Stimulated activated CD4-positive, alpha-beta T cell treated with anti-CD3 and anti-CD28 coated beads, Interleukin-4, amount 100 ng/mL, for 48 hours (primary cell): ENCODE data around the gene LRRN2.
"Not testable (repeated sequence)": the region's sequence is repeated elsewhere in the genome, so short reads cannot be mapped to it uniquely, and the experiment has no call there.

Experiments used
- DNase-seq, 2 donors: peaks; one replicate each; pipeline ENCODE4 v3.0.0-alpha.2; 2020; ENCODE audit warnings: low read depth in 2 of 2

LRRN2 gene

DNA sequence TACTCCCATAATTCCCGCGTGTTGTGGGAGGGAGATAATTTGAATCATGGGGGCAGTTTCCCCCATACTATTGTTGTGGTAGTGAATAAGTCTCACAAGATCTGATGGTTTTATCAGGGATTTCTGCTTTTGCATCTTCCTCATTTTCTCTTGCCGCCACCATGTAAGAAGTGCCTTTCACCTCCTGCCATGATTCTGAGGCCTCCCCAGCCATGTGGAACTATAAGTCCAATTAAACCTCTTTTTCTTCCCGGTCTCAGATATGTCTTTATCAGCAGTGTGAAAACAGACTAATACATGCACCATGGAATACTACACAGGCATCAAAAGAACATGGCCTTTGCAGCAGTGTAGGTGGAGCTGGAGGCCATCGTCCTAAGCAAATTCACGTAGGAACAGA lies 56.1 kb downstream of the LRRN2 start:
- DNase-seq, result not testable (repeated sequence)

- no peak for DNase-seq
Observed at GRCh38 chr1:204628868-204629267, 56.7 kb downstream of the LRRN2 start.

GRCh38 chr1:204627436-204627835 lies 58.1 kb downstream of the LRRN2 start:
- no peak for DNase-seq

GRCh38 chr1:204626381-204626780 lies 59.2 kb downstream of the LRRN2 start:
- no peak for DNase-seq

DNA sequence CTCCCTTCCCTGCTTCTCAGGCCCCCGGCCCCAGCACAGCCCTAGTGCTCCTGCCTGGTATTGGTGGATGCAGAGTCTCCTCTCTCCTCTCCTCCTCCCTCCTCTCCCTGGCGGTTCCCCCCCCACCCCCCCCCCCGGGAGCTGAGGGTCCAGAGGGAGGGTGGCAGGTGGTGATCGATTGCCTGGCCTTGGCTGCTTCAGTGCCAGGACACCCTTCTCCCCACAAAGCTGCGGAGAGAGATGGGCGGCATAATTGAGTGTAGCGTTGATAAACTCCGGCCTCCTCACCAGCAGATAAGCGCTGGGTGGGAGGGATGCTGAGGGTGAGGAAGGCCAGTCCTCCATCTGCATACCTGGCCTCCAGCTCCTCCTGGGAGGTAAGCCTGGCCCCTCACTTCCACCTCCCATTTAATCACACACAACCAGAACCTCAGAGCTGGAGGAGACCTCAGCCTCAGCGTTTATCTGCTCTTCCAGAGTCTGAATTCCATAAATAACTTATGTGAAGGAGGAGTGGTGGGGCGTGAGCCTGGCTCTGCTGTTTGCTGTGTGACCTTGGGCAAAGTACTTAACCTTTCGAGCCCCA lies 60.8 kb downstream of the LRRN2 start:
- no peak for DNase-seq

GRCh38 chr1:204623894-204624361 lies 61.6 kb downstream of the LRRN2 start:
- no peak for DNase-seq

DNA sequence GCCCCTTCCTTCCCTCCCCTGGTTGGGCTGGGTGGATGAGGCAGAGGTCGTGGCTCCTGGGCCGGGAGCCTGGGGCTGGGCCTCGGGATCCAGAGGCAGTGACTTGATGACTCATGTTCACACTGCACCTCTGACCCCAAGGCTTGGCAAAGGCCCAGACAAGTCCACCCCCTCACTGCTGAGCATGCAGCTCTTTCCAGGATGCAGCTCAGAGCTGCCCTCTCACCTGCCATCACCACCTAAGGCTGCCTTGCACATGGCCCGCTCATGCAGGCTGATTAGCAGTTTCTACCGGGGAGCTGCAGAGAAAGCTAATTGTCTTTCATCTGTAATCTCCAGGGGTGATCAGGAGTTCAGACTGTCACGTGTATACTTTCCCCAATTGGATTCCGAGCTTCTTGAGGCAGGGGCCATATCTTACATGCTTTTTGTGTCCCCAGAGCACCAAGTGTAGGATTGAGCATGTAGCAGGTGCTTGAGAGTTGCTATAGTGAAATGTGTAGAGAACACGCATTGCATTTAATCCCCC lies 62.1 kb downstream of the LRRN2 start:
- no peak for DNase-seq

DNA sequence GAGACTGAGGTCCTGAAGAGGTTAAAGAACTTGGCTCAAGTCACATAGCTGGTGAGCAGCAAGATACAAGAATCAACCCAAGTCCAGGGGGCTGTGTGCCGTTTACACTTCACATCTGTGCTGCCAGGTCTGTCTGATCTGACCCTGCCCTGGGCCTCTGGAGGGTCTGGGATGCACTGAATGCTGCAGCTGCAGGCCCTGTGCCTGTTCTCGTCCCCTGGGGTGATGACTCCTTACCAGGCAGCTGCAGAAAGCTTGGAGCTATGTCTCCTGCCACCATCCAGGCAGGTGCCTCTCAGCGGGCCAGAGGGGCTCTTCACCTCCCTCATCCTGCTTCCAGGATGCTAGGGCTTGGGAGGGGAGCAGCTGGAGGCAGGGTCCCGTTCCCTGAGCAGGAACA lies 63.5 kb downstream of the LRRN2 start:
- DNase-seq, result no peak

GRCh38 chr1:204621396-204621795 lies 64.1 kb downstream of the LRRN2 start:
- DNase-seq, result no peak

DNA sequence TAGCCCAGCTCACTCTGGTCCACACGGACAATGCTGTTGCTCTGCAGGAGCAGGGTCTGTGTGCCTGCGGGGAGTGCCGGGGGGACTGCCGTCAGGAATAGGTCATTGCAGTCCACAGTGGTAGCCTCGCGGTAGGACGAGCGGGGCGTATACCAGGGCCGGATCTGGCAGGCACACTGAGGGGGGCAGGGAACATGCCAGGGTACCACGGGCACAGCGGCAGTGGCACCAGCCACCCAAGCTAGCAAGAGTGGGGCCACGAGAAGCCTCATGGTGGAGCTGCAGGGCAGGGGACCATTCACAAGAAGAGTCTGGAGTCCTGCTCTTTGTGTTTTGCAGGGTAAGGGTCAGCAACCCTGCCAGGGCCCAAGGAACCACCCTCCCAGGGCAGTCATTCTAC lies 65.8 kb downstream of the LRRN2 start:
- no peak for DNase-seq

GRCh38 chr1:204618148-204618760 lies 67.3 kb downstream of the LRRN2 start:
- DNase-seq, result no peak

DNA sequence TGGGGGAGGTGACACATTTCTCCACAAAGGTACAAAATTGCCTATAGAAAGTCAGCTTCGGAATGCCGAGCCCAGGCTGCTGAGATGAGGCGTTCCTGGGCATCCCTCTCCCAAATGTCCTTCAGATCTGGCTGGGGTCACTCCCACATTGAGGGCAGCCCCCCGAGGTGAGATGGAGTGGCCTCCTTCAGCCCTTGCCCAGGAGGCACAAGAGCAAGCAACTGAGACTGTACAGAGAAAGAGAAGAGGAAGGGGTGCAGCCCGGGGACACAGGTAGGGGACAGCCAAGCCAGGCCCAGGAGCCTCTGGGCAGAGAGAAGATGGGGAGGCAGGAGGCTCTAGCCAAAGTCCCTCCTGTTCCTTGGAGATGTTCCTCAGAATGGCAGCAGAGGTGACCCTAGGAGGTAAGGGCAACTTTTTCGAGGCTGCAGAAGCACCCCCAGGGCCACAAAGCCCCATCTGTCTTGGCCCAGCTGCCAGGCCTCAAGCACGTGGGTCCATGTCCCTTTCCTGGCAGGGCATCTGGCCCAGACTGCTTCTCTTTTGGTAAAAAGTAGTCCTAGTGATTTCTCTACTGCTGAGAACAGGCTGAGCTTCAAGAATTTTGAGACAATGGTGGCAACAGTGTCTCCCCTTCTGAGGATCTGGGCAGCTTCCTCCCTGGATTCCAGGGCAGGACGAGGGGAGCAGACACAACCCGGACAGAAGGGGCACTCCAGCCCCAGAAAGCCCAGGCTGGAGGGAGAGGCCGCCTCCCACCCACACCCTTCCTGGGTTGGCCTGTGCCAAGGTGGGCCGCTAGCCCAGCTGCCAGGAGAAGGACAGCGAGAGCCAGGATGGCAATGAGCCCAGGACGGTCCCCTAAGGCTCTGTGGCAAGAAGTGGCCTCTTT lies 68.0 kb downstream of the LRRN2 start:
- no peak for DNase-seq

DNA sequence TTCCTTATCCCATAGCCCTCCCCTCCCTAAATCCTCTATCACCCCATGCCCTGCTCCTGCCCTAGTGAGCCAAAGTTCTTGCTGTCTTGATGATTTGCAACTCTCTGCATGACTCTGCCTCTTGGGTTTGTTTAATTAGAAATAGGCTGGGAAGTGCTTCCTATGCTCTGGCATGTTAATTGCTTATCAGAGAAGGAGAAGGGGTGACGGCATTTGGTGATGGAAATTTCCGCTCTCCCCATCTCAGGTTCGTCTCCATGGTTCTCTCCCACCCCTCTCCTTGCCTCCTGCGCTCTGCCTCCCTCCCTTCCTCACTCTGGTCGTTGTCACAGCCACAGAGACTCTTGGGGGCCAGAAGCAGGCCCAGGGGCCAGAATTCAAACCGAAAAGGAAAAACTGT lies 68.9 kb downstream of the LRRN2 start:
- DNase-seq, result no peak

- DNase-seq, result no peak
Observed at GRCh38 chr1:204615881-204616280, 69.7 kb downstream of the LRRN2 start.

- DNase-seq, result no peak
Observed at GRCh38 chr1:204613636-204614035, 71.9 kb downstream of the LRRN2 start.

DNA sequence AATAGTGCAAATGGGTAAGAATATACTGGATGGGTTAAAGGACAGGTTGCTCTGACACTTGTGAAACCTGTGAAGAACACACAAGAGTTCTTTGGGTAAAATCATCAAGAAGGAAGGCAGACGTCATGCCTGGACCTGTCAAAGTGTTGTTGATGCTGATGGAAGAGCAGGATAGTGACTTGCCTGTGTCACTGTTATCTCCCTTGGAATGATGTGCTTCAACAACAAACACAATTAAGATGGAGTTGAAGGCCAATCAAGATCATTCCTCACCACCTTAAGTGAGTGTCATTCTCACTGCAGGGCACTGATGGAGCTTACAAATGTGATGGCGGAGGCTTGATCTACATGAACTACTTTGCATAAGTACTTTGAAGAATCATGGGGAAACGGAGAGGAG lies 73.2 kb downstream of the LRRN2 start:
- no peak for DNase-seq

- DNase-seq, result no peak
Observed at GRCh38 chr1:204611036-204611435, 74.5 kb downstream of the LRRN2 start.

DNA sequence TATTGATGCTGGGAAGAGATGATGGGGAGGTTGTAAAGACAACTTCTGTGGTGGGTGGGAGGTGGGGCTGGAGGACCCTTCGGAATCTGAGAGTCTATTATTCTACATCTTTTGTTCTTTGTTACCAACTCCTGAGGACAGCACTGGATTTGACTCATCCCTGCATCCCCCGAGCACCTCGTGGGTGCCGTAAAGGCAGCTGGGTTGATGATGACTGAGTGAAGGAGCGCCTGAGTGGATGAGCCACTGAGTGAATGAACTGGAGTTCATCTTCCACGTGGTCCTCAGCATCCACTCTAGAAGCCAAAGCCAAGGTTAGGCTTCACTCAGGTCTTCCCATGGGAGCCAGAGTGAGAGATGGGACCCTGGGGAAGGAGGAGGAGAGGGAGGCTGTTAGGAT lies 77.6 kb downstream of the LRRN2 start:
- no peak for DNase-seq

DNA sequence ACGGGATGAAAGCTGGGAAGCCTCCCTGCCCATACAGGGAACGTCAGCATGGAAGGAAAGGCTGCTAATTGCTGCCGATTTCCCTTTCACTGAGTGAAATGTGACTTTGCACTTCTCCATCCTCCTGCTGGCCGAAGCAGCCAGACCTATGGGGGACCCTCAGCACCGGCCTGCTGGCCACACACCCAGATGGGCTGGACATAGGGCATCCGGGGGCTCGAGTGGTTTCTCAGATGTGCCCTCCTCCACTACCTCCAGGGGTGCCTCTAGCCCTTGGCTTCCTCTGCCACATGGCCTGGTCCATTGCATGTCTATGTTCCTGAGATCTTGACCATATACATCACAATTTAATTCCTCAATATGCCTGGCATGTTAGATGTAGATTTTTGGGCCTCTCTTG lies 79.7 kb downstream of the LRRN2 start:
- DNase-seq, result no peak

DNA sequence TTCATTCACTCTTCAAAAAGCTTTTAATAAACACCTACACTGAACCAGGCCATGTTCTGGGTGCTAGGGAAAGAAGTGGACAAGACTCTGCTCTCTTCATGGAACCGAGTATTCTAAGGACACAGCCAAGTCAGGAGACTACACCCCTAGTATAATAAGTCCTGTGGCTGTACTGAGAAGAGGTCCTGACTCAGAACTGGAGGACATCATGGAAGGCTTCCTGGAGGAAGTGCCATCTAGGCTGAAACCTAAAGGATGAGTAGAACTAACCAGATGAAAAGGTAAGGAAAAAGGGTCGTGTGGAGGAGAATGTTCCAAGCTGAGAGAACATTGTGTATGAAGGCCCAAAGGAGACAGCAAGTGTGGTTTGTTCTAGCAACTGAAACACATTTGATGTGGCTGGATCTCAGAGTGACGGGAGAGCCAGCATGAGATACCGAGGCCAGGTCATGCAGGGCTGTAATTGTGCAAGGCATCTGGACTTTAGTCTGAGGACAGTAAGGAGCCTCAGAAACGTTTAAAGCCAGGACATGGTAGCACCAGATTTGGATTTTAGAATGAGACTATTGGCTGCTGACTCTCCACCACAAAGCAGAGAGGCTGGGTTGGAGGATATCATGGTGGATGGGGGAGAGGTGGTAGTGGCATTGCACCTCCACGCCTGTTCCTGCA lies 82.5 kb downstream of the LRRN2 start:
- DNase-seq, result no peak

- no peak for DNase-seq
Observed at GRCh38 chr1:204602111-204602579, 83.4 kb downstream of the LRRN2 start.

DNA sequence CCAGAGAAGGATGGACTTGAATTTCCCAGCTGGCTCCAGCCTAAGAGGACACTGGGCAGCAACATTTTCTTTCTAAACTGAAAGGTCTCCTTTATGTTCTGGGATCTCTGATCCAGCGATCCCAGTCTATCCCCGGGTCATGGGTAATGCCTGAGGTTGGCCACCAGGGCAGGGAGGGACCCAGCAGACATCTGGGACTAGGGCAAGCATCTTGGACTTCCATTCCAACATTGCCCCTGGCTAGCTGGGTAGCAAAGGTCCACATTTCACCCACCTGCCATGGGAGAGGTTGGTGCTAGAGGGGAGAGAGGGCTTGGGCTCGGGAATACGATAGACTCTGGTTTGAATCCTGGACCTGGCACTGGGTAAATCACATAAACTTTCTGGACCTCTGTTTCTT lies 84.6 kb downstream of the LRRN2 start:
- DNase-seq, result no peak
